Measurements from ENCODE around the gene MAN1C1.

The MAN1C1 gene

GRCh38 chr1:25786887-25787759 lies 170.5 kb downstream of the MAN1C1 start:
- DNase-seq: peak in 1 of 3 experiments; percentile 16

GRCh38 chr1:25787760-25788166 lies 171.2 kb downstream of the MAN1C1 start:
- DNase-seq: no peak

DNA sequence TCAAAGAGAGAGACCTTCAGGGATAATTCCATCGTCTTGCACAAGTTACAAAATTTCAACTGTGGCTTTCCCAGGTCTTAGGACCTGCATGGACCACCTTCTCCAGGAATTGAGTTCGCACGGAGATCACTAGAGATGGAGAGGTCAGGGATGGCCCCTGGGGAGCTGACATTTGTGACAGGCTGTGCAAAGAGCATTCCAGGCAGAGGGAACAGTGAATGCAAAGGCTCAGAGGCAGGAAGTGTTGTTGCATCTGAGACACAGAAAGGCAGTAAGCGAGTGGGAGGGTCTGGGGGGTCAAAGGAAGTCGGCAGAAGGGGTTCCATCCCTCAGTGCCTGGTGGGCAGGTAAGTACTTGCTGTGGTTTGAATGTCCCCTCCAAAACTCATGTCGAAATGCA lies 173.9 kb downstream of the MAN1C1 start:
- no peak for DNase-seq

GRCh38 chr1:25792115-25792514 lies 175.5 kb downstream of the MAN1C1 start:
- DNase-seq: no peak

DNA sequence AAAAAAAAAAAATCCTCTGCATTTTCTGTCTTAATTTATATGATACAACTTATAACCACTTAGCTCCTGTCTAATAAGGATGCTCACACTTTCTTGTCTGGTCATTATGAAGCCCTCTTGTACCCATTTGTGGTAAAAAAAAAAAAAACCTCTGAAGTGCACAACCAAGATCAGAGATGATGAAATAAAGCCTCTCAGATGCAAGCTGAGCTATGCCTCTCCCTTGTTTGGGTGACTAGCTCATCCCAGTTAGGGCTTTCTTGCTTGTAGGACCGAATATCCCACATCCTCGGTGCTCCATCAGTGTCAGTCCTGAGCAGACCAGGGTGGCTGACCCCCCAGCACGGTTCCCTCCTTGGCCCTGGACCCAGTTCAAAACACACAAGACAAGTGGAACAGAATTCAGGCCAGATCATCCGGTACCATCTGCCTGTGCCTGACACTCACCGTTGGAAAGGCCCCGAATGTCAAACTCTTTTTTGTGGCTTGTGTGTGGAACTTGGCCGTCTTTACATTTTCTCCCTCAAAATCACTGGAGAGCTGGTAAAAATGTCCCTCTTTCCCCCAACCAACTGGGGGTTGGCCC lies 177.1 kb downstream of the MAN1C1 start:
- no peak for DNase-seq

GRCh38 chr1:25794325-25794724 lies 177.7 kb downstream of the MAN1C1 start:
- DNase-seq: no peak

- DNase-seq: no peak
Measured at GRCh38 chr1:25795211-25795610, 178.6 kb downstream of the MAN1C1 start.

- peak in 1 of 3 experiments; percentile 83 for DNase-seq
Measured at GRCh38 chr1:25795946-25796810, 179.6 kb downstream of the MAN1C1 start.

DNA sequence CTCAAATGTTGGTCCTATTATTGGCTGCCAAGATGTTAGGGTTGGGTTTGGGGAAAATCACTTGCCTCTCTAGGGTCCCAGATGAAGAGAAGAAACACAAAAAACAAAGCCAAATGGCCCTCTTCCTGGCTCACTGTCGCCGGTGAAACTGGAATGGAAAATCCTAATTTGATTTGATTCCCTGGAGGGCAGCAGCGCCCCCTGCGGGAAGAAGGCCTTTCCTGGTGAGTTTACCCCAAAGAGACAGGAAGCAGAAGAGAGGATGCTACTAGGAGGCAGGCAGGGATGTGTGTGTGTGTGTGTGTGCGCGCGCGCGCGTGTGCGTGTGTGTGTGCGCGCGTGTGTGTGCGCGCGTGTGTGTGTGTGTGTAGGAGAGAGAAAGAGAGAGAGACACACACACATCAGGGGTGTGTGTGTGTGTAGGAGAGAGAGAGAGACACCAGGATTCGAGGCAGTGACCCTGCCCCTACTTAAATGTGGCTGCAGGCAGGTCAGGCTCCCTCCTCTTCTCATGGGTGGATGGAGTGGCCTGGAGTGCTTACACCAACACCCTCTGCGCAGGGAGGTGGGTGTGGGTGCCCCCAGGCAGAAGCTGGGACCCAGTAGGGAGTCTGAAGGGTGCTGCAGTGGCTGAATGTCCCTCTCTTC lies 180.3 kb downstream of the MAN1C1 start:
- DNase-seq: peak; percentile 82 to 91 (median 83)

DNA sequence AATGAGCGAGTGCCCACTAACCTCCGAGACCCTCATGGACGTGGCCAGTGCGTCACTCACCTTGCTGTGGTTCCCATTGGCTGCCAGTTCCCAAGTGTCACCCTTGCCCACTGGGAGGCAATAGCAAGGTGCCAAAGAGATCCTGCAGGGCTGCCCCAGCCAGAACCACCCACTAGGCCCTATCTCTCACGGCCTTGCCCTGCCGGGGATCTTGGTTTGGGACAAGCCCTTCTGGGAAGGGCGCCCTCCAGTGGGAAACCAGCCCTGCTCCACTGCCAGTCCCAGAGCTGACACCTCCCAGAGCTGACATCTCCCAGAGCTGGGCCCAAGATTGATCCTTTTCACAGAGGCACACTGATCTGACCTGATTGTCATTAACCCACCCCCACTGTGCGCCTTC lies 181.3 kb downstream of the MAN1C1 start:
- no peak for DNase-seq

DNA sequence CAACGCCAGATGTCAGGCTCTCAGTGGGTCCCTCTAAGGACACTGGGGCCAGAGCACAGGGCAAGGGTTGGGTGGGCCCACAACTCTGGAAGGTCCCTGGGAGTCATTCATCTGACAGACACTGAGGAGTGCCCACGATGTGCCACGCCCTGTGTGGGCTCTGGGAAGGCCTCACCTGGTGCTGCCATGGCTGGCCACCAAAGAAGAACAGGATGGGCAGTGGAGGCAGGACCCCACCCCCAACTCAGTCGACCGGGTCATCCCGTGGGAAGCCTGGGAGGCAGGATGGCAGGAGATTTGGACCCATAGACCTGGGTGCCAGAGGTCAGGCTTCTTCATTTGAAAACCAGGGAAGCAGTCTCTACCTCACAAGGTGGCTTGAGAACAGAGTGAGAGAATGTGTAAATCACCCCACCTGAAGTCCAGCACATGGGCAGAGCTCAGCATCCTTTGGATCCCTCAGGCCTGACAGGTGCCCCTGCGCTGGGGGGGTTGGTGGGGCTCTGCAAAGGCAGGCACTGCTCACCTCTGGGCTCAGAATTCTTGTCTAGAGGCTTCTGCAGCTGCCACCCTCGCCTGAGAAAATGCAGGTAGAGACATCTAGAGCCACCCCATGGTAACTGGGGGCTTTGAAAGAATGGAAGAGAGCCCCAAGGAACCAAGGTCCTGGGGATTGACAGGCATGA lies 182.2 kb downstream of the MAN1C1 start:
- DNase-seq: no peak

DNA sequence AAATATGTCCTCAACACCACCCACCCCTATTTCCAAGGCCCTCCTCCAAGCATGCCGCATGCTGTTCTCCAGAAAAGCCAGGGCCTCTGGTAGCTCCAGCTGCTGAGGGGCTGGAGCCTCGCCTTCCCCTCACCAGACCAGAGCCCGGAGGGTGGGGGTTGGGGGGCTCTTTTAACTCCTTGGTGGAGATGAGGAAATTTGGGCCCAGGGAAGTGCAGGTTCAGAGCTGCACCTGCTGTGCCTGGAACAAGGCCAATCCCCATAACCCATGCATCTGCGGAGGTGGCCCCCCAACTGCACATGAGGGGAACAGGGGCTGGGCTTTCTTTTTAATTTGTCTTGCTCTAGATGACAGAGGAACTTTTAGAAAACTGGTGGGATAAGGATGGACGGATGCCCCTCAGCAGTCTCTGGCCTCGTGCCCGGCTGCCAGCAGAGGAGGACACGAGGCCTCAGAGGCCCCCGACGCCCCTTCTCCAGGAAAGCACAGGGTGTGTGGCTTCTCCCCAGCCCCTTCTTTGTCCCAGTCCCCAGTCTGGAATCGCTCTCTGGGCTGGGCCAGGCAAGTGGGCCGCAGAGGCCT lies 182.9 kb downstream of the MAN1C1 start:
- DNase-seq: peak in 2 of 3 experiments; percentile 62 to 71

DNA sequence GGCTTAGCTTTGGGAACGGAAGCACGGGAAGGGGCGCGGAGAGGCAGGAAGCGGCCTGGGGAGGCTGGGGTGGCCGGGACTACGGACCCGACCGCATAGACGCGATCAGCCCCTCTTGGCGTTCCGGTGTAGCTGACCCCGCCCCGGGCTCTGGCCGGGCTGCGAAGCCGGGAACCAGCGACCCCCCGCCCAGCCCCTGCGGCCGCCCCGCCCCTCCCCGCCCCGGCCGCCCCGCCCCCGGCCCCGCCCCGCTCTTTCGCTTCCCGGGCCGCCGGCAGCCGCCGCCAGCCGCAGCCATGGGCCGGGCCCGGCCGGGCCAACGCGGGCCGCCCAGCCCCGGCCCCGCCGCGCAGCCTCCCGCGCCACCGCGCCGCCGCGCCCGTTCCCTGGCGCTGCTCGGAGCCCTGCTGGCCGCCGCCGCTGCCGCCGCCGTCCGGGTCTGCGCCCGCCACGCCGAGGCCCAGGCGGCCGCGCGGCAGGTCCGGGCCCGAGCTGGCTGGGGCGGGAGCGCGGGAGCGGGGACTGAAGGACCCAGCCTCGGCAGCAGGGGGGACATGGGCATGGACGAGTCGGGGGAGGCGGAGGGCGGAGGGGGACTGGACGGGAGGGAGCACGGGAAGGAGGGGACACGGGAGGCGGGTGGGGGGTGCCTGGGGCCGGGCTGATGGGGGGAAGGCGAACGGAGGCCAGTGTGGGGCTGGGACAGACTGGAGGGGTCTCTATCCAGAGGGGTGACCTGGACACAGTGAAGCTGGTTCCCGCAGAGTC lies 183.5 kb downstream of the MAN1C1 start, which contains the start of gene SELENON:
Gene SELENON (plus strand): TSS at position 259 of the 768 bp plus-strand sequence. CDS start 38 bp downstream, at position 297.
- DNase-seq: peak; percentile 27 to 71 (median 68)

DNA sequence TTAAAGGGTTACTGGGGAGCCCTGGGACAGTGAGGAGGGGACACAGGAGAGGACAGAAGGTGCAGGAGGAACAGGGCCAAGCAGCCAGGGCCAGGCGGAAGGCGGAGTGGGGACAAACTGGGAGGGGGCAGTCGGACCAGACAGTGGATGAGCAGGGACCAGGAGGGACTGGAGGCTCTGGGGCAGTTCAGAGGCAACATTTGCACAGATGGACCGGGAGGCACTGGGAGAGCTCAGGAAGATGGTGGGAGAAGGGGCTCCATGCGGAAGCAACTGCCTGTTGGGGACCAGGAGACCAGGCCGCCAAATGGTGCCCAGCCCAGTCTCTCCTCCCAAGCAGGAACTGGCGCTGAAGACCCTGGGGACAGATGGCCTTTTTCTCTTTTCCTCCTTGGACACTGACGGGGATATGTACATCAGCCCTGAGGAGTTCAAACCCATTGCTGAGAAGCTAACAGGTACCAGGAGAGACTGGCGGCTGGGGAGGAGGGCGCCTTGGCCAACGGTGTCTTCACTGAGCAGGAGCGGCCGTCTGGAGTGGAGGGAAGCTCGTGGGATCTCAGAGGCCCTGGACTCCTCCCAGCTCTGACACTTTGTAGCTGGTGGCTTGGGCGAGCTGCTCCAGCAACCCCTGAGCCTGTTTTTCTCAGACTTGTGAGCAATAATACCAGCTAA lies 184.2 kb downstream of the MAN1C1 start:
- DNase-seq: no peak

DNA sequence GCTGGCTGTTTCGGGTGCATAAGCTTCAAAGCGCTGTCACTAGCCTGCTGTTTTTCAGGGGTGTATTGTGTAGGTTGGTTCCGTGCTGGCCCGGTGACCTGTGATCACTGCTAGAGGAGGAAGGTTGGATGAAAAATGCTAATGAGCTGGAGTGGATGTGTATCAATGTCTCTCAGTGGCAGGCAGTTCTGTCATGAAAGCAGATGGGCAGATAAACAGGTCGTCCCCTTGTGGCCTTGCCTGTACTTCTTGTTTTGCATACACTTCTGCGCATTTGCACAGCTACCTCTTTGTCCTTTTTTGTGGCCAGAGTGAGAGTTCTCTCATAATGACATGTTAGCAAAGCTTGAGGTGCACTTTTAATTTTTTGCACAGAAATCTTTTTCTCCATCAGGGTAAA lies 186.3 kb downstream of the MAN1C1 start:
- peak in 1 of 3 experiments; percentile 15 for DNase-seq

DNA sequence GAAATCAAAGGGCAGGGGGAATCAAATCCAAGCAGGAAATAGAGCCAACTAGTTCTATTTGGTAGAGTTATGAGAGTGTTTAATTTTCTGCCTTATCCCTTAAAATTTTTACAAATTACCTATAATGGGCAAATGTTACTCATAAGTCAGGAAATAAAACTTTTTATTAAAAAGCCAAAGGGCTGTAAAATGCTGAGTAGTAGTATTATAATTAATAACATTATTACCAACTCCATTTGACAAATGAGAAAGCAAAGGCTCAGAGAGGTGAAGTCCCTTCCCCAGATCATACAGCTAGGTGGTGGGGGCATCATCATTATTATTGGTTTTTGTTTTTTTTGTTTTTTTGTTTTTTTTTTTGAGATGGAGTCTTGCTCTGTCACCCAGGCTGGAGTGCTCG lies 186.8 kb downstream of the MAN1C1 start:
- DNase-seq: no peak

- no peak for DNase-seq
Measured at GRCh38 chr1:25804244-25804963, 187.8 kb downstream of the MAN1C1 start.

DNA sequence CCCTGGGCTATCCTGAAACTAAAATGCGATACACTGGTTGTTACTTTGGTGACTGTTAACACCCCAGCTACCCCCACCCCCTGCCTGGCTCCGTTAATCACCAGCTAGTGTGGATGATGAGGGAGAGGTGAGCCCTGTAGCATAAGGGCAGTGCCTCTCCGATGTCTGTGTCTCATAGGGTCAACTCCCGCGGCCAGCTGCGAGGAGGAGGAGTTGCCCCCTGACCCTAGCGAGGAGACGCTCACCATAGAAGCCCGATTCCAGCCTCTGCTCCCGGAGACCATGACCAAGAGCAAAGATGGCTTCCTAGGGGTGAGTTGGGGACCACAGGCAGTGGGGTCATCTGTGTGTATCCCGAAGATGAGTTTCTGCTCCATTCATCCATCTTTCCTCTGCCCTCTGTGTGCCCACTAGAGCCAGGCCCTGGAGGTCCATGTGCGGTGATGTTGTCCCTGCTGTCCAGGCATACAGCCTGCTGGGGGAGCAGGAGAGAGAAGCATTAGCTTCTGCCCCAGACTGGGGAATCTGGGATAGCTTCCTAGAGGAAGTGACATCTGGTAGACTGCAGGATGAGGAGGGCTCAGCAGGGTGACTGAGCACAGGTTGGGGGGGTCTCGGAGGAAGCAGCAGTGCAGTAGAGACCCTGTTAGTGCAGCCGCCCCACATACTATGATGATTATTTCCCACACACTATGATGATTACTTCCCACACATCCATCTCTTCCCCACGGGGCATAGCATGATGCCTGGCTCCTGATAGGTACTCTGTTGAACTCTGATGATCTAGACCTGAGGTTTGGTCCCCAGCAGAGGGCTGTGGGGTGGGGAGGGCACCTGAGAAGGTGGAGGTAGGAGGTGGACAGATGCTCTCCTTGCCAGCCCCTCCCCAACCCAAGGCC lies 188.6 kb downstream of the MAN1C1 start:
- DNase-seq: no peak

- no peak for DNase-seq
Measured at GRCh38 chr1:25805863-25806225, 189.3 kb downstream of the MAN1C1 start.
